NCI-H2227 (cell line): ENCODE results near the gene MESD.

ENCODE experiments used
- DNase-seq: peaks from one replicate; lab custom pipeline; 2025; ENCODE audit not compliant: unreplicated experiment; lab: John Stamatoyannopoulos, UW

The MESD gene

GRCh38 chr15:80989518-80990478 lies at the start of gene MESD:
MESD (minus strand) TSS chr15:80989819; CDS start chr15:80989791, 28 bp downstream.
- DNase-seq: peak; percentile 93

- no peak for DNase-seq
These were observed 49.5 kb upstream of the MESD start for GRCh38 chr15:81038975-81039607.

- no peak for DNase-seq
These were observed 48.5 kb upstream of the MESD start for GRCh38 chr15:81037952-81038743.

GRCh38 chr15:81033508-81033907 lies 43.9 kb upstream of the MESD start:
- DNase-seq: no peak

GRCh38 chr15:81032818-81033217 lies 43.2 kb upstream of the MESD start:
- no peak for DNase-seq

- no peak for DNase-seq
These were observed 42.7 kb upstream of the MESD start for GRCh38 chr15:81032355-81032754.

- no peak for DNase-seq
These were observed 41.6 kb upstream of the MESD start for GRCh38 chr15:81031203-81031602.

- DNase-seq: no peak
These were observed 40.7 kb upstream of the MESD start for GRCh38 chr15:81030301-81030750.

GRCh38 chr15:81029414-81030300 lies 40.0 kb upstream of the MESD start:
- DNase-seq: no peak

GRCh38 chr15:81026836-81027599 lies 37.4 kb upstream of the MESD start:
- DNase-seq: no peak

- DNase-seq: peak; percentile 20
These were observed 36.2 kb upstream of the MESD start for GRCh38 chr15:81025721-81026370.

- DNase-seq: no peak
These were observed 35.3 kb upstream of the MESD start for GRCh38 chr15:81024936-81025335.

- DNase-seq: peak; percentile 11
These were observed 34.8 kb upstream of the MESD start for GRCh38 chr15:81024265-81024872.

GRCh38 chr15:81023483-81024264 lies 34.1 kb upstream of the MESD start:
- DNase-seq: no peak

- no peak for DNase-seq
These were observed 31.7 kb upstream of the MESD start for GRCh38 chr15:81021321-81021720.

GRCh38 chr15:81018197-81018596 lies 28.6 kb upstream of the MESD start:
- DNase-seq: no peak

- no peak for DNase-seq
These were observed 27.0 kb upstream of the MESD start for GRCh38 chr15:81016489-81017068.
